CD4-positive, alpha-beta T cell treated with Interleukin-6 for 4 hours (primary cell): ENCODE data around the gene CTSZ.
"Not testable (repeated sequence)": the region's sequence is repeated elsewhere in the genome, so short reads cannot be mapped to it uniquely, and the experiment has no call there.

Experiments
- DNase-seq: peaks from one replicate; pipeline ENCODE4 v3.0.0-alpha.2; 2020; ENCODE audit warnings: mixed read lengths

Gene CTSZ

DNA sequence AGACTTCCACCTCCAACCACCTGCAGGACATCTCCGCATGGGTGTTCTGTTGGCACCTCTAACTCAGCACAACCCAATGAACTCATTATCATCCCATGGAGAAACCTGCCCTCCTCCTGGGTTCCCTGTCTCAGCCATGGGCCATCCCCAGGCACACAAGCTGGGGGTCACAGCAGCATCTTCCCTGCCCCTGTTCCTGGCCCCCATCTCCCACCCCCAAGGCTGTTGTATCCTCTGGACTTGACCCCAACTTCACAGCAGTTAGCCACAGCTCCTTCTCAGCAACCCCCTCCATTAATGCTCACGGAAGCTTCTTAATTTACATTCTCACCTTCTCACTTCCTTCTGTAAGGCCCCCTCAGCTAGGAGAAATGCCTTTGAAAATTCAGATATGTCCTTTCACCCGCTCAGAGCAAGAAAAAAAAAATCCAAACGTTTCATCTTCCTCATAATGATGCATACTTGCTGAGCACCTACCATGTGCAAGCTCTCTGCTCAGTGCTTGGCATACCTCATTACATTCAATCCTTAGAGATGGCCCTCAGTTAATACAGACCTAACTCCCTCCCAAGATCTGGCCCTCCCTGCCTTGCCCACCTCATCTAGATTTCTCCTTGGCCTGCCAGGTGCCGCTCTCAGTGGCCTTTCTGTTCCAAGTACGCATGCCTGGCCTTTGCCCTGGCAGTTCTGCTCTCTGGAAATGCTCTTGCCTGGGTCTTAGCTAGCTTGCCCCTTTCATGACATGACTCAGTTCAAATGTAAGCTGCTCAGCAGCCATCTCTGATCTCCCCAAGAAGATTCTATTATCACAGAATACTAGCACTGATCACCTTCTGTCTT, 28.5 kb downstream of the CTSZ start:
- no peak for DNase-seq

DNA sequence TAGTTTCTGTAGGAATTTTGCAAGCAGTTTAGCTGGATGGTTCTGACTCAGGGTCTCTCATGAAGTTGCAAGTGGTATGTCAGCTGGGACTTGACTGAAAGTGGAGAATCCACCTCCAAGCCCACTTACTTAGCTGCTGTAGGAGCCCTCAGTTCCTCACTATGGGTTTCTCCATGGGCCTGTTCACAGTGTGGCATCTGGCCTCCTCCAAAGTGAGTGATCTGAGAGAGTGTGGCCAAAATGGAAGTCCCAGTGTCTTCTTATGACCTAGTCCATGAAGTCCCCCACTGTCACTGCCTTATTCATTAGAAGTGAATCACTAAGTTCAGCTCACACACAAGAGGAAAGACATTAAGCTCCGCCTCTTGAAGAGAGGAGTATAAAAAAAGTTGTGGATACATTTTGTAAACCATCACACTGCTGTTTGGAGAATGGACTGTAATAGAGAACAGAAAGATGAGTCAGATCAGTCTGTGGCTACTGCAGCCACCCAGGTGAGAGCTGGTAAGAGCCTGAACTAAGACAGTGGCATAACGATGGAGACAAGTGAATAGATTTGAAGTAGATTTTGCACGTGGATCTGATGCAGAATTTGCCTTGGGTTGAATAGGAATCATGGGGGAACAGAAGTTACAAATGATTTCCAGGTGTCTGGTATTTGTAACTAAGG, 30.9 kb downstream of the CTSZ start:
- DNase-seq: no peak

DNA sequence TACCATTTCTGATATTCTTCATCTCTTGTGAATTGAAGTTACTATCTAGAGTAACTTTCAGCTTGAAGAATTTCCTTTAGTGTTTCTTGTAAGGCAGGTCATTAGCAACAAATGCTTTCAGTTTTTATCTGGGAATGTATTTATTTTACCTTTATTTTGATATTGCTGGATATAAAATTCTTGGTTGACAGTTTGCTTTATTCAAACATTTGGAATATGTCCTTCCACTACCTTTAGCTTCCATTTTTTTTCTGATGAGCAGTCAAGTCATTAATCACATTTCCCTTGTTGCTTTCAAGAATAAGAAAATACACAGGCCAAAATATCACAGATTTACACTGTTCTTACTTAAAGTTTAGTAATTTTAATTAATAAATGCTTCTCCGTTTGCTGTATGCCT, 31.7 kb downstream of the CTSZ start:
- no peak for DNase-seq

DNA sequence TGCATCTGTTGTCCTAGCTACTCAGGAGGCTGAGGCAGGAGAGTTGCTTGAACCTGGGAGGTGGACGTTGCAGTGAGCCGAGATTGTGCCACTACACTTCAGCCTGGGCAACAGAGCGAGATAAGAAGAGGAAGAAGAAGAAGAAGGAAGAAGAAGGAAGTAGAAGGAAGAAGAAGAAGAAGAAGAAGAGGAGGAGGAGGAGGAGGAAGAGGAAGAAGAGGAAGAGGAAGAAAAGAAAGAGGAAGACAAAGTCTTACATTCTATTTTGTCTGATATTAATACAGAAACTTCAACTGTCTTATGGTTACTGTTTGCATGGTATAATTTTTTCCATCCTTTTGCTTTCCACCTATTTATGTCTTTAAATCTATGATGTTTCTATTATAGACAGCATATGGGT, 33.2 kb downstream of the CTSZ start:
- DNase-seq: no peak

DNA sequence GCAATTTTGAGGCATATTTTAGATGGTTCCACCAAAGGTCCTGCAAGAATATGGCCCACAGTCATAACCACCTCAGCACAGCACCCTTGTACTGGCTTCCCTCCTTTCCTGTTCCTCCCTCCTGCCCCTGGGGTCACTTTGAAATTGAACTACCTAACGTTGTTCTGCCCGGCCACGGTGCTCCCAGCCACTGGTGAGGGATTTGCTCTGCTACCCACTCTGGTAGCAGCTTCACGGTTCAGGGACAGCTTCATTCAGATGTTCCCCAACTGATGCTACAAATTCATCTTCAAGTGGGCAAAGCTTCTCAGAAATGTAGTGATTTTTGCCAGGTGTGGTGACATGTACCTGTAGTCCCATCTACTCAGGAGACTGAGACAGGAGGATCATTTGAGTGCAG, 33.9 kb downstream of the CTSZ start:
- DNase-seq: no peak

DNA sequence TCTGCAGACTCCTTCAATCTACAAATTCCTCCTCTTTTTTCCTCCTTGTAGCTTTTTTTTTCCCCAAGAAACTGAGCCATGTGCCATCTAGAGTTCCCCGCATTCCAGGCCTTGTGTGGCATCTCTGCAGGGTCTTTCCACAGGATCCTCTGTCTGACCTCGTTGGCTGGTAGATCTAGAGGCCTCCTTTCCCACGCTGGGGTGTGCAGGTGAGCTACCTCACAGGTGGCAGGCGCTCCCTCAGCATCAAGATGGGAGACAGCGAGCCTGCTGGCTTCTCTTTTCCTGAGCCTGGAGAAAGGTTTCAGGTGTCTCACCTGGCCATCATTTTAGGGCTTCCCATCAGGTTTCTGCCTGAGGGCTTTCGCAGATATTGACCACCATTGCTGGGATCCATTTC, 35.6 kb downstream of the CTSZ start:
- DNase-seq: no peak

DNA sequence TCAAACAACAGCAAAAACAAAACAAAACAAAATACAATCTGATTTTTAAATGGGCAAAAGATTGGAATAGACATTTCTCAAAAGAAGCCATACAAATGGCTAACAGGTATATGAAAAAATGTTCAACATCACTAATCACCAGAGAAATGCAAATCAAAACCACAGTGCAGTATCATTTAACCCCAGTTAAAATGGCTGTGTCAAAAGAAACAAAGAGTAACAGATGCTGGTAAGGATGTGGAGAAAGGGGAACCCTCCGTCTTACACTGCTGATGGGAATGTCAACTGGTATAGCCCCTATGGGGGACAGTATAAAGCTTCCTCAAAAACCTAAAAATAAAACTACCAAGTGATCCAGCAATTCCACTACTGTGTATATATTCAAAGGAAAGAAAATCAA, 36.9 kb downstream of the CTSZ start:
- DNase-seq: no peak

DNA sequence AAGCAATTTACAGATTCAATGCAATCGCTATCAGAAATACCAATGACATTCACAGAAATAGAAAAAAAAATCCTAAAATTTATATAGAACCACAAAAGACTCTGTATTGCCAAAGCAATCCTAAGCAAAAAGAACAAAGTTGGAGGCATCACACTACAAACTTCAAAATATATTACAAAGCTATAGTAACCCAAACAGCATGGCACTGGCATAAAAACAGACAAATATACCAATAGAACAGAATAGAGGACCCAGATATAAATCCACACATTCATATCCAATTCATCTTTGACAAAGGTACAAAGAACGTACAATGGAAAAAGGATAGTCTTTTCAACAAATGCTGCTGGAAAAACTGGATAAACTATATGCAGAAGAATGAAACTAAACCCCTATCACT, 37.6 kb downstream of the CTSZ start:
- DNase-seq: no peak

DNA sequence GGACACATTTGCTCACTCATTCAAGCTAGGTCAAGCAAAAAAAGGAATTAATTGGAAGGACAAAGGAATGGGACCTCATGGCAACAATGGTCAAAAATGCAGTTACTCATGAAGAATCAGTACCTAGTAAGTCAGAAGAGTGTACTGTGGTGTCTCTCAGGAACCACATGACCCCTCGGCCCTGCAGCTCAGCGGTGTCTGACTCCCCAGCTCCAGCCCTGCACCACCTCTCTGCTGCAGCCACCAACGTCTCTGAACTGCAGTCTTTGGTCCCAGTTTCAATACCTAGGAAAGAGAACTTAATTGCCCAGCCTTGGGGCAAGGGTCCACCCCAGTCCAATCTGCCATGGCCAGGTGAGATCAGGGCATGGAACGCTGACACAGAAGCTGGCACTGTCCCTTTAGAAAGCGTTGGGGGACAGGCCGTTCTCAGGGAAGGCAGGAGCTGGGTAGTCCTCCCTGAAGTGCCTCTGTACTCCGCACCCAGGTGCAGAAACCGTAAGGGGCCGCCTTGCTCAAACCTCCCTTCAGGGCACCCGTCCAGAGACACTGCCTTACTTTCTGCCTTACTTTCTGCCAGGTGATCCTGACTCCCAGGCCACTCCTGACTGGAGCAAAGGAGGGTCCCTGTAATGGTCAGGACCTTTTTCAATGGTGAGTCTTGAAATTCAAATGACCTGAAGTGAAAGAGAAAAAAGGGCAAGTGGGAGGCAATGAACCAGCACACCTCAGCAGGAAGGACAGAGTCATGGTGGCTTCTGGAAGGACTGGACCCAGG, 39.2 kb downstream of the CTSZ start:
- DNase-seq: no peak

DNA sequence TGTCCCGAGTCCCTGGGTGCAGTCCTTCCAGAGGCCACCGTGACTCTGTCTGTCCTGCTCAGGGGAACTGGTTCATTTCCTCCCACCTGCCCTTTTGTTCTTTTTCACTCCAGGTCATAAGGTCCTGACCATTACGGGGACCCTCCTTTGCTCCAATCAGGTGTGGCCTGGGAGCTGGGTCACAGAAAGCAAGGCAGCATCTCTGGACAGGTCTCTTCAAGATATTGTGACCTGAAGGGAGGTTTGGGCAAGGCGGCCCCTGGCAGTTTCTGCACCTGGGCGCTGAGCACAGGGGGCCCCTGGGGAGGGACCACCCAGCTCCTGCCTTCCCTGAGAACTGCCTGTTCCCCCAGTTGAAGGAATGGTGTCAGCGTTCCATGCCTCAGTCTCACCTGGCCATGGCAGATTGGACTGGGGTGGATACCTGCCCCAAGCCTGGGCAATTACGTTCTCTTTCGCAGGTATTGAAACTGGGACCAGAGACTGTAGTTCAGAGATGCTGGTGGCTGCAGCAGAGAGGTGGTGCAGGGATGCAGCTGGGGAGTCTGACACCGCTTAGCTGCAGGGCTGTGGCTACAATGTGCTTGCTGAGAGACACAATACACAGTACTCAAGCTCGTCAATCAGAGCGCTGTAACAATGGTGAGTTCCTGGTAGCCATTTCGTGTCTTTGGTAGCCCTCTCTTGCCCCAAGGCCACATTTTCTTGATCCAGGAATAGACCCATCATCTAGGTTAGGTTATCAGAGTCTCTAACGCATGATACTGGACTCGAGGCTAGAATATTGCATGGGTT, 41.6 kb downstream of the CTSZ start:
- no peak for DNase-seq

DNA sequence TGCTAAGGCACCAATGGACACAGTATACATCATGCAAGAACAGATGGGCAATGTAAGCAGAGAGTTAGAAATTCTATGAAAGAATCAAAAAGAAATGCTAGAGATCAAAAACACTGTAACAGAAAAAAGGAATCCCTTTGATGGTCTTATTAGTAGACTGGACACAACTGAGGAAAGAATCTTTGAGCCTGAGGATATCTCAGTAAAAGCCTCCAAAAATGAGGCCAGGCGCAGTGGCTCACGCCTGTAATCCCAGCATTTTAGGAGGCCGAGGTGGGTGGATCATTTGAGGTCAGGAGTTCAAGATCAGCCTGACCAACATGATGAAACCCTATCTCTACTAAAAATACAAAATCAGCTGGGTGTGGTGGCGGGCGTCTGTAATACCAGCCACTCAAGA, 43.1 kb downstream of the CTSZ start:
- DNase-seq: not testable (repeated sequence)

DNA sequence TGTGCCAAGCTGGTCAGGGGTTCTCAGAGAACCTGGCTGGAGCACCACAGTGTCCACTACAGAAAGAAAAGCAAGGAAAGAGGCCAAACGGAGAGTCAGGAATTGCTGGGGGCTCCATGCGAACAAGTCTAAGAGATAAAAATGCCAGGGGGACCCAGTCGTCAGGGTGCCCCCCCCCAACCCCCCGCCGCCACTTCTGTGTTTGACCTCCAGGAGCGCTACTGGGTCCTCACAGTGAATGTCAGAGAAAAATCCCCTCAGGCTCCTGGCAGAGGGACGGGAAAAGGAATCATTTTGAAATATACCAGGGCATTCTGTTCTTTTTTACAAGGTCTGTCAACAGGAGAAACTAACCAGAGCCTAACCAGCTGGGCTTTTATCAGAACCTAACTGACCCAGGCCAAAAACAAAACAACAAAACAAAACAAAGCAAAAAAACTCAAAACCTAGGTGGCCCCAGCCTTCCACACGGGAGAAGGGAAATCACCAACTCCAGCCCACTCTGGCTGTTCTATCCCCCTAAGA, 43.9 kb downstream of the CTSZ start:
- no peak for DNase-seq

DNA sequence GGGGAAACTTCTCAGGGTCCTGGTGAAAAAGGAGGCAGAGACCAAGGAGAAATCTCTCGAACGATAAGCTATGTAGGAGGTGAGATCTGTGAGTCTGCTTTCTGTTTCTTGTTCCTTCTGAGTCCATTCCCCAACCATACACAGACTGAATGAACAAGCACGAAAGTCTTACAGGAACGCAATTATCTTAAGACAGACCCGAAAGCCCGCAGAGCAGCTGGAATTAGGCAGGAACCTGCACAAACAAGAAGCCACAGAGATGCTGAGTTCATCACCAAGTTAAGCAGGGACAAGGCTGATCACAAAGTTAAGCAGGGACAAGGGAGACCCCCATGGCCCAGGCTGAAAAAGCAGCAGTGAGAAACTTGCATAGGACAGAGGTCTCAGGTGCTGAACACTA, 47.4 kb downstream of the CTSZ start:
- no peak for DNase-seq

DNA sequence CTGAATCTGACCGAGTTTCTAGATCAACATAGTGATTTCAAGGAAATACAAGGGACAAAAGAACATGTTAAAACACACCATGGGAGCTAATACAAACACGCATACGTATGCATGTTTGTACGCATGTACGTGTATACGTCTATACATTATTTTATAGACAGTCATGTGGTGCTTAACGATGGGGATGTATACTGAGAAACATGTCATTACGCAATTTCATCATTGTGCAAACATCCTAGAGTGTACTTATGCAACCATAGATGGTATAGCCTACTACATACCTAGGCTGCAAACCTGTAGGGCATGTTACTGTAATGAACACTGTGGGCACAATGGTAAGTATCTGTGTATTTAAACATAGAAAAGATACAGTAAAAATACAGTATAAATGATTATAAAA, 51.0 kb downstream of the CTSZ start:
- DNase-seq: no peak

DNA sequence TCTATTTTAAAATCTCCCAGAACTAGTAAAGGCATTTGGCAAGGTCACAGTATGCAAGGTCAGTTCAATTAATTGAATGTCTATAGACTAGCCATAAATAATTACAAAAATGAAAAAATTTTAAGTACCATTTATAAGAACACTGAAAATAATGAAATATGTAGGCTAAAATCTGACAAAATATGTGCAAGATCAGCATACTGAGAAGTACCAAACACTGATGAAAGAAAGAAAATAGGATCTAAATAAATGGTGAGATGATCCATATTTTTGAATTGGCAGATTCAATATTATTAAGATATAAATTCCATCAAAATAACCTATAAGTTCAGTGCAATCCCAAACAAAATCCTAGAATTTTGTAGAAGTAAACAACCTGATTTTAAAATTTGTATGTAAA, 54.0 kb downstream of the CTSZ start:
- no peak for DNase-seq

DNA sequence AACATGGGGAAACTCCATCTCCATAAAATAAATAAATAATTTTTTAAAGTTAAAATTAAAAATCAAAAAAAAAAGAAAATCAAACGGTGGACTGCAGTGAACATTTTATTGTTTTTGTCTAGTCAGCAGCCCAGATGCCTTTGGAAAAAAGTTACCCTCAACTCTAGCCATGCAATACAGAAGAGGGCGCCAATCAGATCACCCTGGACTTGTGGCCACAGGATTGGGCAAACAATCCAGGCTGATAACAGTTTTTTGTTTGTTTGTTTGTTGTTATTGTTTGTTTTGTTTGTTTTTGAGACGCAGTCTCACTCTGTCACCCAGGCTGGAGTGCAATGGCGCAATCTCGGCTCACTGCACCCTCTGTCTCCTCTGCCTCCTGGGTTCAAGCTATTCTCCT, 56.5 kb downstream of the CTSZ start:
- DNase-seq: no peak

DNA sequence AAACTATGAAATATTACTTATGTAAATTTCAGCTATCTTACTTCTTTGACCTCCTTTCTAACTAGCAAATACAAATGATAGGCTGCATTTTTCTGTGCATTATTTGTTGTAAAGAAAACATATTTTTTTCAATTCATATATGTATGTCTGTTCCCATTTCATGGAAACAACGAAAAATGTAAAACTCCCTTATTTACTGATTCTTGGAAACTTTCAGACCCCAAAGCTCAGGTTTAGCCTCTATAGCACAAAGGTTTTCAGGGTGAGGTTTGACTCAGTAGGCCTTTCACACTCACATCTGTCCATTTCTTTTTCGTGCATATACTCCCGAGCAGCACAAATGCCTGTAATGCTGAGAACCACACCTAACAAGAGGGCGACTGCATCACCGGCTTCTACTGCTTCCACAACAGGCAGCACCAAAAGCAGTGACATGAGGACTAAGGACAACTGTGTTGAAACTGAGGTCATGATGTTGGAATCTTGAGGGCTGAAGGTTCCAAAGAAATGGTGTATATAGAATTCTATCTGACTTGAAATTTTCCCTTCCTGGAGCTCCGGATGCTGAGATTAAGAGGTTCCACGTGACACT, 59.2 kb downstream of the CTSZ start:
- not testable (repeated sequence) for DNase-seq

DNA sequence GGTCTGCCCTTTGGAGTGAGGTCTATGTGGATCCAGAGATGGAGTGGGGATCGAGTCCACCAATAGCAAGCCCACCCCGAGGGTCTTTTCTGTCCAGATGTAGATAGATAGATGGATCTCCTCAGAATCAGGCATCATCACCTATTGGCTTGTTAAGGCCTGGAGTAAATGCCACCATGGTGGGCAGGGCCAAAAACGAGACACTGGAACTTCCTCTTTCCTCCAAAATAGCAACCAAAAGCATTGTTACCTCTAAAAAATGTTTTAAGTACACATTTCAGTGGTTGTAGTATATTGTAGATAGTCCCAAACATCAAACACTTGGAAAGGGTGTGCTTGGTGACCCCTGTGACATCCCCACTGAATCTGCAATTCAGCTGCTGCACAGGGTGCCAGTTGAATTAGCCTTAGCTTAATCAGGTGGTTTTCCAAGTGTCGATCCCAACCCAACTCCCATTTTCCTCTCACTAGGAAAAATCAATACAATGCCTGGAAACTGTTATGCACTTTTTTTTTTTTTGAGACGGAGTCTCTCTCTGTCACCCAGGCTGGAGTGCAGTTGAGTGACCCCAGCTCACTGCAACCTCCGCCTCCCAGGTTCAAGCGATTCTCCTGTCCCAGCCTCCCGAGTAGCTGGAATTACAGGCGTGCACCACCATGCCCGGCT, 61.0 kb downstream of the CTSZ start:
- DNase-seq: no peak
